ENCODE results near the gene MVB12B. TPM values are rescaled to one million over a fixed set of nuclear protein-coding genes. Genes with fewer than 3 reads are reported as not detected.
"Not testable (repeated sequence)": the region's sequence is repeated elsewhere in the genome, so short reads cannot be mapped to it uniquely, and the experiment has no call there.

MVB12B gene, protein sequence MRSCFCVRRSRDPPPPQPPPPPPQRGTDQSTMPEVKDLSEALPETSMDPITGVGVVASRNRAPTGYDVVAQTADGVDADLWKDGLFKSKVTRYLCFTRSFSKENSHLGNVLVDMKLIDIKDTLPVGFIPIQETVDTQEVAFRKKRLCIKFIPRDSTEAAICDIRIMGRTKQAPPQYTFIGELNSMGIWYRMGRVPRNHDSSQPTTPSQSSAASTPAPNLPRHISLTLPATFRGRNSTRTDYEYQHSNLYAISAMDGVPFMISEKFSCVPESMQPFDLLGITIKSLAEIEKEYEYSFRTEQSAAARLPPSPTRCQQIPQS
- total RNA-seq (10 to 100 TPM in 6 of 7 donors, 1 to 10 TPM in 1; 7.0 to 23.1 (median 17.8) TPM), polyA plus RNA-seq (10 to 100 TPM in 1 of 2 donors, 1 to 10 TPM in 1; 9.5 to 19.2 TPM)
- long read RNA-seq, donor 1, partial matches to known transcripts = 18 of 19 reads
- long read RNA-seq, donor 1, other reads (novel, unspliced or antisense) = 1 of 19 reads
- long read RNA-seq, donor 2, full-length matches to known transcripts = 6 of 6 reads
- long read RNA-seq, donor 2, partial matches to known transcripts = 0 of 6 reads
- long read RNA-seq, donor 2, other reads (novel, unspliced or antisense) = 0 of 6 reads
- long read RNA-seq, donor 3, full-length matches to known transcripts = 12 of 38 reads
- long read RNA-seq, donor 3, partial matches to known transcripts = 22 of 38 reads
- long read RNA-seq, donor 3, other reads (novel, unspliced or antisense) = 4 of 38 reads

- Histone ChIP-seq H3K4me1 (ENCODE audit: insufficient read depth) (peaks cover 2% of the 10 kb centered on the region), H3K36me3 (no peaks in the 10 kb centered on the region), H3K27ac (peak within 1 kb of the TSS; percentile 67 to 86), H3K4me3 (peak within 1 kb of the TSS; percentile 66), H3K27me3 (no peaks in the 10 kb centered on the region), H3K9me3 (no peaks in the 10 kb centered on the region)
- WGBS, 3 donors = 2 to 9% (median 8%) methylated on average over 11 to 89 of the region's 94 CpGs
- peak; percentile 29 to 67 (median 58) for DNase-seq
- TF ChIP-seq POLR2A (IDR thresholded peaks at IDR 0.05) (no peak), EP300 (IDR thresholded peaks at IDR 0.05) (no peak)
- TF ChIP-seq, protein P1, sequence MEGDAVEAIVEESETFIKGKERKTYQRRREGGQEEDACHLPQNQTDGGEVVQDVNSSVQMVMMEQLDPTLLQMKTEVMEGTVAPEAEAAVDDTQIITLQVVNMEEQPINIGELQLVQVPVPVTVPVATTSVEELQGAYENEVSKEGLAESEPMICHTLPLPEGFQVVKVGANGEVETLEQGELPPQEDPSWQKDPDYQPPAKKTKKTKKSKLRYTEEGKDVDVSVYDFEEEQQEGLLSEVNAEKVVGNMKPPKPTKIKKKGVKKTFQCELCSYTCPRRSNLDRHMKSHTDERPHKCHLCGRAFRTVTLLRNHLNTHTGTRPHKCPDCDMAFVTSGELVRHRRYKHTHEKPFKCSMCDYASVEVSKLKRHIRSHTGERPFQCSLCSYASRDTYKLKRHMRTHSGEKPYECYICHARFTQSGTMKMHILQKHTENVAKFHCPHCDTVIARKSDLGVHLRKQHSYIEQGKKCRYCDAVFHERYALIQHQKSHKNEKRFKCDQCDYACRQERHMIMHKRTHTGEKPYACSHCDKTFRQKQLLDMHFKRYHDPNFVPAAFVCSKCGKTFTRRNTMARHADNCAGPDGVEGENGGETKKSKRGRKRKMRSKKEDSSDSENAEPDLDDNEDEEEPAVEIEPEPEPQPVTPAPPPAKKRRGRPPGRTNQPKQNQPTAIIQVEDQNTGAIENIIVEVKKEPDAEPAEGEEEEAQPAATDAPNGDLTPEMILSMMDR (IDR thresholded peaks at IDR 0.05) = no peak
- intact Hi-C loops (cut with DNase I) = loop anchor here in 1 of 4 donors (5.0 kb wide), 1 partner anchor 1084 kb away; the partner anchor contains the start of gene HSPA5
Observed at GRCh38 chr9:126326228-126327005, at the start of gene MVB12B. MVB12B (plus strand) TSS chr9:126326829; CDS start chr9:126326930, 101 bp downstream.

DNA sequence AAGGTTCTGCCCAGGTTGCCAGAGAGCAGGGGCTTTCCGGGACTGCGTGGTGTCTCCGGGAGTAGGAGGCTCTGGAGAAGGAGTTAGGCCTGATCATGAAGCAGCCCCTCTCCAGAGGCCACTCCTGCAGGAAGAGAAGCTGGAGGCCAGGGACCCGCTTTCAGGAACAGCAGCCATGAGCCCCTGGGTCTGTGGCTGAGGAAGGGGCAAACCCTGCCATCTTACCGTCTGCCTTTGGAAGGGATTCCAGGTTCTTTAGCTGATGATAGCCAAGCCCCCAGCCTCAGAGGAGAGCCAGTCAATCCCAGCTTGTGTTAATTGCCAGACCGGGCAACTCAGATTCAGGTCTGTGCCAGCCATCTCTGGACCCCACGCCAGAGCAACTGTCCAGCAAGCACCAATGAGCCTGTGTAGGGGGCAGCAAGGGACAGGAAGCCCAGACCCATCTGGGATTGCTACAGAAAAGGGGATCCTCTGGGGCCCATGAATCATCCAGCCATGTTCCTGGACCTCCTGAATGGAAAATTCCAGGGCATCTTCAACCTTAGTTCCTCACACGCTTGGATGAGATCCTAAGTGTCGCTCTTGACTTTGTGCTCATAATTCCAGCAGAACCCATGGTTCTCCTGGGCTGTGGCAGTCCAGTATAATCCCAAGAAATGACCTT, 42.7 kb upstream of the MVB12B start:
- no peak for TF ChIP-seq EP300 (IDR thresholded peaks at IDR 0.05)
- TF ChIP-seq, protein P1 (IDR thresholded peaks at IDR 0.05) = no peak
- no peak for TF ChIP-seq POLR2A (IDR thresholded peaks at IDR 0.05)
- Histone ChIP-seq H3K4me3 (no peak overlapping the region), H3K9me3 (no peaks in the 10 kb centered on the region), H3K27ac (no peak overlapping the region), H3K4me1 (ENCODE audit: insufficient read depth) (no peaks in the 10 kb centered on the region), H3K36me3 (no peaks in the 10 kb centered on the region), H3K27me3 (no peaks in the 10 kb centered on the region)
- DNase-seq = no peak
- WGBS, 3 donors = 89 to 98% (median 90%) methylated on average over 8 to 9 of the region's 9 CpGs
- intact Hi-C loops (cut with DNase I) = no loop called here

GRCh38 chr9:126285652-126286051, 41.0 kb upstream of the MVB12B start:
- not testable (repeated sequence) for H3K9me3 ChIP-seq
- 67 to 78% (median 75%) methylated on average over 2 of the region's 2 CpGs for whole genome bisulfite sequencing, 3 donors

GRCh38 chr9:126287166-126287866, 39.3 kb upstream of the MVB12B start:
- no peak overlapping the region for H3K4me3 ChIP-seq
- TF ChIP-seq POLR2A (IDR thresholded peaks at IDR 0.05) = no peak
- no peak for TF ChIP-seq EP300 (IDR thresholded peaks at IDR 0.05)
- TF ChIP-seq, protein P1 (IDR thresholded peaks at IDR 0.05) = no peak
- no peak for DNase-seq
- H3K27me3 ChIP-seq = no peaks in the 10 kb centered on the region
- H3K36me3 ChIP-seq = no peaks in the 10 kb centered on the region
- H3K4me1 ChIP-seq (ENCODE audit: insufficient read depth) = no peaks in the 10 kb centered on the region
- intact Hi-C loops (cut with DNase I) = no loop called here
- no peak overlapping the region for H3K27ac ChIP-seq
- WGBS, 3 donors = 74 to 81% (median 75%) methylated on average over 6 of the region's 6 CpGs
- no peaks in the 10 kb centered on the region for H3K9me3 ChIP-seq

More at GRCh38 chr9:126285652-126286051, 41.0 kb upstream of the MVB12B start:
- DNase-seq; intact Hi-C loops (cut with DNase I); H3K36me3 ChIP-seq; H3K27me3 ChIP-seq; H3K4me3 ChIP-seq; H3K27ac ChIP-seq; H3K4me1 ChIP-seq (ENCODE audit: insufficient read depth): not testable (repeated sequence)
